BLaER1 (cell line): ENCODE results near the gene CRB2.

ENCODE experiments used
- H3K27ac ChIP-seq: shearing (Covaris generic); formaldehyde crosslinking; 2 replicates; pipeline ENCODE4 v1.8.1; 2022
- H3K27me3 ChIP-seq: shearing (Covaris generic); formaldehyde crosslinking; 2 replicates; pipeline ENCODE4 v1.8.1; 2022
- H3K36me3 ChIP-seq: shearing (Covaris generic); formaldehyde crosslinking; 2 replicates; pipeline ENCODE4 v1.8.1; 2022
- H3K4me1 ChIP-seq: shearing (Covaris generic); formaldehyde crosslinking; 2 replicates; pipeline ENCODE4 v1.8.1; 2022
- H3K4me2 ChIP-seq: shearing (Covaris generic); formaldehyde crosslinking; 2 replicates; pipeline ENCODE4 v1.8.1; 2022
- H3K4me3 ChIP-seq: shearing (Covaris generic); formaldehyde crosslinking; 2 replicates; pipeline ENCODE4 v1.8.1; 2022
- H3K9ac ChIP-seq: shearing (Covaris generic); formaldehyde crosslinking; 2 replicates; pipeline ENCODE4 v1.8.1; 2022
- H3K9me3 ChIP-seq: shearing (Covaris generic); formaldehyde crosslinking; 2 replicates; pipeline ENCODE4 v1.8.1; 2022
- H4K20me1 ChIP-seq: shearing (Covaris generic); formaldehyde crosslinking; 2 replicates; pipeline ENCODE4 v1.8.1; 2022
- Cebpa-rat ChIP-seq: shearing (Covaris generic); IDR thresholded peaks from 2 replicates; pipeline ENCODE4 v1.8.1; 2022

CRB2 gene

GRCh38 chr9:123318961-123319421, 37.0 kb upstream of the CRB2 start:
- peak overlapping the region; percentile 56 for H3K4me2 ChIP-seq
- H3K36me3 ChIP-seq, result no peaks in the 10 kb centered on the region
- H3K9me3 ChIP-seq, result no peaks in the 10 kb centered on the region
- H3K4me3 ChIP-seq, result no peak overlapping the region
- H3K27me3 ChIP-seq, result no peaks in the 10 kb centered on the region
- peak overlapping the region; percentile 23 for H3K9ac ChIP-seq
- peak overlapping the region; percentile 93 for H3K27ac ChIP-seq
- H4K20me1 ChIP-seq, result no peaks in the 10 kb centered on the region
- peaks cover 85% of the 10 kb centered on the region for H3K4me1 ChIP-seq
- no peak for TF ChIP-seq Cebpa-rat

DNA sequence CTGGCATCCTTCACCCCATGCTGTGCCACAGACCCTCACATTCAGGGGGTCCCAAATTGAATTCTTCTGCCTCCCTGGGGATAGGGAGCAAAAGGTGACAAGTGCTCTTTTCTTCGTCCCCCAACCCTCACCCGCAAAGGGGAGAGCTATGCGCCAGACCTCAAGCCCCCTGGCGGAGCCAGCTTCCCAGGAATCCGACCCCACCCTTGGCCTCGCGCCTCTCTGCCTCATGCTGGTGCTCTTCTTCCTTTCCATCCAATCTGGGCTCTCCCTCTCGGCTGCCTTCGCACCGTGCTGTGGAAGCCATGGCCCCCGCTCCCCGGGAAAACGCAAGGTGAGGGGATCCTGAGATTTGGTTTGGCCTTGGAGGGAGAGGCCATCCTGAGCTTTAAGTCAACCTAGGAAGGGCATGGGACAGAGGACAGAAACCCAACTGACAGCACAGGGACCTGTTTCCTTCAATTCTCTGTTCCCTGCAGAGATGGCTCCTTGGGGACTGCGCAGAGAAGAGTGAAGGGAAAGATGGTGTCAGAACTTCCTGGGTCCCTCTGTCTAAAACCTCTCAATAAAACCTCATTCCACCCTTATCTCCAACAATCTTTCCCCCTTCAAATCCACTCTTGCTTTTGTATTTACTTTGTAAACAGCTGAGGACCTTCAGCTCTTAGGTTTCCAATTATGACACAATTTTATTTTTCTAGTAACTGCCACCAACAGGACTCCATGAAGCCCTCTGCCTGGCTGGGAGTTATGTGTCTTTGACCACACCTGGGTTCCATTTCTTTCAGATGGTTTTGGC, 36.3 kb upstream of the CRB2 start:
- H3K9ac ChIP-seq, result no peak overlapping the region
- no peaks in the 10 kb centered on the region for H3K9me3 ChIP-seq
- H3K27ac ChIP-seq, result peak overlapping the region; percentile 93
- no peaks in the 10 kb centered on the region for H4K20me1 ChIP-seq
- peak overlapping the region; percentile 56 for H3K4me2 ChIP-seq
- peaks cover 89% of the 10 kb centered on the region for H3K4me1 ChIP-seq
- TF ChIP-seq Cebpa-rat, result no peak
- no peaks in the 10 kb centered on the region for H3K36me3 ChIP-seq
- no peaks in the 10 kb centered on the region for H3K27me3 ChIP-seq
- no peak overlapping the region for H3K4me3 ChIP-seq

GRCh38 chr9:123320814-123321213, 35.2 kb upstream of the CRB2 start:
- TF ChIP-seq Cebpa-rat, result no peak
- Histone ChIP-seq H3K4me2 (peak overlapping the region; percentile 86), H3K9me3 (no peaks in the 10 kb centered on the region), H4K20me1 (no peaks in the 10 kb centered on the region), H3K9ac (0 out of 2 replicates have a peak overlapping the region, but pooled peaks have one; percentile 30), H3K4me1 (peaks cover 97% of the 10 kb centered on the region), H3K27me3 (no peaks in the 10 kb centered on the region), H3K27ac (peak overlapping the region; percentile 93), H3K4me3 (no peak overlapping the region), H3K36me3 (no peaks in the 10 kb centered on the region)

- Histone ChIP-seq H3K27ac (peak overlapping the region; percentile 93), H4K20me1 (no peaks in the 10 kb centered on the region), H3K9me3 (no peaks in the 10 kb centered on the region), H3K36me3 (no peaks in the 10 kb centered on the region), H3K4me1 (peaks cover 99% of the 10 kb centered on the region), H3K4me2 (peak overlapping the region; percentile 86), H3K9ac (peak overlapping the region; percentile 81; the same call in 1 of the 2 replicates), H3K4me3 (no peak overlapping the region; the same call in 1 of the 2 replicates), H3K27me3 (no peaks in the 10 kb centered on the region)
- TF ChIP-seq Cebpa-rat, result no peak
Measured at GRCh38 chr9:123321616-123322272, 34.3 kb upstream of the CRB2 start.

- H4K20me1 ChIP-seq, result no peaks in the 10 kb centered on the region
- peak overlapping the region; percentile 93 for H3K27ac ChIP-seq
- peak overlapping the region; percentile 50; the same call in 1 of the 2 replicates for H3K4me3 ChIP-seq
- H3K9ac ChIP-seq, result peak overlapping the region; percentile 81
- no peaks in the 10 kb centered on the region for H3K36me3 ChIP-seq
- H3K27me3 ChIP-seq, result no peaks in the 10 kb centered on the region
- peaks cover 100% of the 10 kb centered on the region for H3K4me1 ChIP-seq
- no peaks in the 10 kb centered on the region for H3K9me3 ChIP-seq
- no peak for TF ChIP-seq Cebpa-rat
- H3K4me2 ChIP-seq, result peak overlapping the region; percentile 86
Measured at GRCh38 chr9:123322273-123323195, 33.5 kb upstream of the CRB2 start.

DNA sequence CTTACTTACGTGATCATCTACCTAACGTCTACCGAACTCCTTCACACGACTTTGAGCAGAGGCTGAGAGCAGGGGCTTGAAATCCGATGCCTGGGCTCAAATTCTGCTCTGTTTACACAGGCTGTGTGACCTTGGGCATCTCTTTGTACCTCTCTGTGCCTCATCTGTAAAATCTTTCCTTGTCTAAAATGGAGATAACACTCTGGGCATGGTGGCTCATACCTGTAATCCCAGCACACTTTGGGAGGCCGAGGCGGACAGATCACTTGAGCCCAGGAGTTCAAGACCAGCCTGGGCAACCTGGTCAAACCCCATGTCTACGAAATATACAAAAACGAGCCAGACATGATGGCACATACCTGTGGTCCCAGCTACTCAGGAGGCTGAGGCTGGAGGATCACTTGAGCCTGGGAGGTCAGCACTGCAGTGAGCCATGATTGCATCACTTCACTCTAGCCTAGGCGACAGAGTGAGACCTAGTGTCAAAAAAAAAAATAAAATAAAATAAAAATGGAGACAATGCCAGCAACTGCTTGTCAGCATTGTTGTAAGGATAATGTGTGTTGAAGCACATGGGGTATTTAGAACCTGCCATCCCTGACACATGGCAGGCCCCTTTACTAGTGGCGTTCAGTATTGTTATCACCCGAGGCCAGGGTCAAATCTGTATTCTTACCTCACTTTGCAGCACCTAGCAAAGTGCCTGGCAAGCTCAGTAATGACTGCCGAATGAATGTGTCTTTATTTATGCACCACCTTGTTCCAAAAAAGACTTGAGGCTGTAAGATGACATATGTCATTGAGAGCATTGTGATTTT, 32.6 kb upstream of the CRB2 start:
- H4K20me1 ChIP-seq, result no peaks in the 10 kb centered on the region
- peak overlapping the region; percentile 86 for H3K4me2 ChIP-seq
- H3K4me3 ChIP-seq, result peak overlapping the region; percentile 50; the same call in 1 of the 2 replicates
- peaks cover 100% of the 10 kb centered on the region for H3K4me1 ChIP-seq
- no peaks in the 10 kb centered on the region for H3K27me3 ChIP-seq
- TF ChIP-seq Cebpa-rat, result no peak; the same call in 1 of the 2 replicates
- H3K9ac ChIP-seq, result peak overlapping the region; percentile 81
- no peaks in the 10 kb centered on the region for H3K9me3 ChIP-seq
- H3K36me3 ChIP-seq, result no peaks in the 10 kb centered on the region
- H3K27ac ChIP-seq, result peak overlapping the region; percentile 93

DNA sequence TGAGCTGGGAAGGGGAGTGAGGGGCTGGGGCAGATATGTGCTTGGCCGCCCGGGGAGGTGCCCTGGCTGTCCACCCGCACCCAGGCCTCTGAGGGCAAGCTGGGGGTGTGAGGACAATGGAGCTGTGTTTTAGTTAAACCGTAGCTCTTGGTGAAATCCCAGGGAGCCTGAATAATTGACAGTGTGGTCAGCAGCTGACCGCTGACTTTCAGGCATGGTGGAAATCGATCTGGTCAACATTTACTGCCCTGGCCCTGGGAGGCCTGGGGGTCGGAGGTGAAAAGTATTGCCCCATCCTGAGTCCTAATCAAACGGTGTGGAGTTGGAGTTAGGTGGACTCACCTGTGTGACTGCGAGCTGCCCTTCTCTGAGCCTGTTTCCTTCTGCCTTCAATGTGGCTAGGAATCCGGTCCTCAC, 31.2 kb upstream of the CRB2 start:
- no peak overlapping the region for H3K4me3 ChIP-seq
- peaks cover 100% of the 10 kb centered on the region for H3K4me1 ChIP-seq
- peak overlapping the region; percentile 26; the same call in 1 of the 2 replicates for H3K9ac ChIP-seq
- H3K27me3 ChIP-seq, result no peaks in the 10 kb centered on the region
- TF ChIP-seq Cebpa-rat, result no peak
- peak overlapping the region; percentile 86 for H3K4me2 ChIP-seq
- no peaks in the 10 kb centered on the region for H4K20me1 ChIP-seq
- no peaks in the 10 kb centered on the region for H3K9me3 ChIP-seq
- peak overlapping the region; percentile 93 for H3K27ac ChIP-seq
- no peaks in the 10 kb centered on the region for H3K36me3 ChIP-seq

DNA sequence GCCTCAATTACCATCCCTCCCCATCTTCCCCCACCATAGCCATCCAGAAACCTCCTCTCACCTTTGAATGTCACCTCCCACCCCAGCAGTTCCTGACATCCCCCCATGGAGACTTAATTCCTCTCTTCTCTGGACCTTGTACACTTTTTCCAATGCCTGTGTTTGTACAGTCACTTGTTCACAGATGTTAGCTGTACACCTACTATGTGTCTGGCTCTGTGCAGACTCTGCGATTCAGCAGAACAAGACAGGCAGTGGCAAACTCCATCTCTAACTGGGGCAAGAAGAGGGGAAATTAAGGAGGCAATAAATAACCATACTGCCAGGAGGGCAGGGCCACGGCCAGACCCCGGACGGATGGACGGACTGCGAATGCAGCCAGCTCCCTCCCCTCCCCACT, 29.8 kb upstream of the CRB2 start:
- peaks cover 100% of the 10 kb centered on the region for H3K4me1 ChIP-seq
- peak overlapping the region; percentile 86 for H3K4me2 ChIP-seq
- no peak overlapping the region for H3K4me3 ChIP-seq
- H3K9ac ChIP-seq, result peak overlapping the region; percentile 56; the same call in 1 of the 2 replicates
- no peaks in the 10 kb centered on the region for H3K9me3 ChIP-seq
- H4K20me1 ChIP-seq, result no peaks in the 10 kb centered on the region
- H3K36me3 ChIP-seq, result no peaks in the 10 kb centered on the region
- H3K27ac ChIP-seq, result peak overlapping the region; percentile 93
- TF ChIP-seq Cebpa-rat, result no peak
- no peaks in the 10 kb centered on the region for H3K27me3 ChIP-seq
